Fibroblast of the aortic adventitia (primary cell): ENCODE data around the gene SRGAP3. TPM values are rescaled to one million over a fixed set of nuclear protein-coding genes. Genes with fewer than 3 reads are reported as not detected.
A peak's percentile ranks its signal among the peaks of the same experiment; 100 is the strongest.

Experiments
- DNase-seq: peaks from one replicate; pipeline ENCODE4 v3.0.0-alpha.2; 2010; ENCODE audit warnings: low read depth
- H3K4me3 ChIP-seq: 2 replicates; pipeline ENCODE4 v1.5.1; 2011; ENCODE audit warnings: low read depth, mild to moderate bottlenecking, control low read depth, low read length, moderate library complexity
- CTCF ChIP-seq: IDR thresholded peaks from 2 replicates; pipeline ENCODE4 v1.5.1; 2011; ENCODE audit warnings: mild to moderate bottlenecking, low read length, control low read depth, inconsistent platforms; ENCODE audit not compliant: insufficient read depth
- total RNA-seq: library from RNA; depleted of rRNA; stranded (reverse); fragments of >200 nt; gene quantifications from 2 replicates; pipeline ENCODE4 v1.2.3, GENCODE V29; 2012; ENCODE audit warnings: low replicate concordance

Gene SRGAP3
- total RNA-seq, 1 donor: 4.6 TPM

- no peak for DNase-seq
- no peak overlapping the region for H3K4me3 ChIP-seq
- TF ChIP-seq CTCF: no peak
Observed at GRCh38 chr3:9158865-9159630, 90.4 kb downstream of the SRGAP3 start.

- no peak for DNase-seq
- H3K4me3 ChIP-seq: no peak overlapping the region
- TF ChIP-seq CTCF: no peak
Observed at GRCh38 chr3:9157651-9158362, 91.6 kb downstream of the SRGAP3 start.

GRCh38 chr3:9156604-9157003, 92.8 kb downstream of the SRGAP3 start:
- TF ChIP-seq CTCF: no peak
- H3K4me3 ChIP-seq: no peak overlapping the region
- DNase-seq: no peak

- no peak overlapping the region for H3K4me3 ChIP-seq
- no peak for DNase-seq
- no peak for TF ChIP-seq CTCF
Observed at GRCh38 chr3:9155028-9155427, 94.4 kb downstream of the SRGAP3 start.

GRCh38 chr3:9153904-9154619, 95.4 kb downstream of the SRGAP3 start:
- H3K4me3 ChIP-seq: no peak overlapping the region
- DNase-seq: peak; percentile 79
- no peak for TF ChIP-seq CTCF

- DNase-seq: no peak
- H3K4me3 ChIP-seq: no peak overlapping the region
- no peak for TF ChIP-seq CTCF
Observed at GRCh38 chr3:9151240-9151639, 98.2 kb downstream of the SRGAP3 start.
